Measurements from ENCODE around the gene RANBP3. TPM values are rescaled to one million over a fixed set of nuclear protein-coding genes. Genes with fewer than 3 reads are reported as not detected.

Gene RANBP3
- total RNA-seq, 1 experiment from 2014 or later = 44.1 TPM

- intact Hi-C loops (cut with micrococcal nuclease; ENCODE audit: unreplicated experiment) = no loop called here
- ChIA-PET POLR2A (ENCODE audit: unreplicated experiment) (no interaction called here), CTCF (no interaction called here)
- Histone ChIP-seq H3F3A (ENCODE audit: insufficient read depth, low read depth) (no peaks in the 10 kb centered on the region), H3K4me2 (no peak overlapping the region), H3K4me1 (replicated peaks; ENCODE audit: insufficient read depth) (no peaks in the 10 kb centered on the region), H3K27me3 (ENCODE audit: insufficient read depth, low read depth) (no peaks in the 10 kb centered on the region), H3K4me3 (no peak overlapping the region), H3K27ac (no peak overlapping the region), H3K9me2 (ENCODE audit: insufficient read depth) (no peaks in the 10 kb centered on the region), H3K9me3 (ENCODE audit: insufficient read depth, low read depth) (no peaks in the 10 kb centered on the region), H3K79me2 (ENCODE audit: low read depth) (no peaks in the 10 kb centered on the region), H3K36me3 (ENCODE audit: low read depth) (no peaks in the 10 kb centered on the region), H2AFZ (no peak overlapping the region), H4K20me1 (ENCODE audit: insufficient read depth) (no peaks in the 10 kb centered on the region)
- DNase-seq = no peak
- no peak for TF ChIP-seq EZH2 (IDR thresholded peaks at IDR 0.05; ENCODE audit: low read depth)
- TF ChIP-seq CTCF (conservative IDR thresholded peaks at IDR 0.05) = no peak
- no TSS peak for BruUV-seq (replicated peaks)
Observed at GRCh38 chr19:6018786-6019185, 40.8 kb upstream of the RANBP3 start.

GRCh38 chr19:6017576-6017975 lies 39.6 kb upstream of the RANBP3 start:
- Histone ChIP-seq H3K9me2 (ENCODE audit: insufficient read depth) (no peaks in the 10 kb centered on the region), H4K20me1 (ENCODE audit: insufficient read depth) (no peaks in the 10 kb centered on the region), H3K36me3 (ENCODE audit: low read depth) (no peaks in the 10 kb centered on the region), H2AFZ (no peak overlapping the region), H3K79me2 (ENCODE audit: low read depth) (no peaks in the 10 kb centered on the region), H3K4me2 (no peak overlapping the region), H3K9me3 (ENCODE audit: insufficient read depth, low read depth) (no peaks in the 10 kb centered on the region), H3K27ac (no peak overlapping the region), H3K4me1 (replicated peaks; ENCODE audit: insufficient read depth) (no peaks in the 10 kb centered on the region), H3K27me3 (ENCODE audit: insufficient read depth, low read depth) (no peaks in the 10 kb centered on the region), H3K4me3 (no peak overlapping the region), H3F3A (ENCODE audit: insufficient read depth, low read depth) (no peaks in the 10 kb centered on the region)
- ChIA-PET POLR2A (ENCODE audit: unreplicated experiment) (no interaction called here), CTCF (no interaction called here)
- TF ChIP-seq CTCF (conservative IDR thresholded peaks at IDR 0.05) = no peak
- TF ChIP-seq EZH2 (IDR thresholded peaks at IDR 0.05; ENCODE audit: low read depth) = no peak
- no TSS peak for BruUV-seq (replicated peaks)
- intact Hi-C loops (cut with micrococcal nuclease; ENCODE audit: unreplicated experiment) = no loop called here
- DNase-seq = no peak

- Histone ChIP-seq H3K27me3 (ENCODE audit: insufficient read depth, low read depth) (no peaks in the 10 kb centered on the region), H3K9me3 (ENCODE audit: insufficient read depth, low read depth) (no peaks in the 10 kb centered on the region), H4K20me1 (ENCODE audit: insufficient read depth) (no peaks in the 10 kb centered on the region), H3K9me2 (ENCODE audit: insufficient read depth) (no peaks in the 10 kb centered on the region), H3K4me2 (no peak overlapping the region), H2AFZ (no peak overlapping the region), H3K4me3 (no peak overlapping the region), H3K27ac (no peak overlapping the region), H3K4me1 (replicated peaks; ENCODE audit: insufficient read depth) (no peaks in the 10 kb centered on the region), H3K36me3 (ENCODE audit: low read depth) (no peaks in the 10 kb centered on the region), H3K79me2 (ENCODE audit: low read depth) (no peaks in the 10 kb centered on the region), H3F3A (ENCODE audit: insufficient read depth, low read depth) (no peaks in the 10 kb centered on the region)
- BruUV-seq (replicated peaks) = no TSS peak
- CTCF ChIA-PET = no interaction called here
- TF ChIP-seq CTCF (conservative IDR thresholded peaks at IDR 0.05) (no peak), EZH2 (IDR thresholded peaks at IDR 0.05; ENCODE audit: low read depth) (no peak)
- no peak for DNase-seq
- intact Hi-C loops (cut with micrococcal nuclease; ENCODE audit: unreplicated experiment) = no loop called here
- POLR2A ChIA-PET (ENCODE audit: unreplicated experiment) = no interaction called here
Observed at GRCh38 chr19:6015841-6016545, 38.1 kb upstream of the RANBP3 start.

All from PC-9 (cell line).